Skeletal muscle tissue (tissue), 4 donors: ENCODE measurements around the gene LRBA. TPM values are rescaled to one million over a fixed set of nuclear protein-coding genes. Genes with fewer than 3 reads are reported as not detected.

Source experiments
- H3K27ac ChIP-seq: one replicate; pipeline ENCODE4 v1.7.0; 2013; ENCODE audit warnings: mild to moderate bottlenecking, low read depth, low read length, inconsistent platforms
- H3K27me3 ChIP-seq, 3 donors: one replicate each; pipeline ENCODE4 v1.7.0; 2013; ENCODE audit warnings: low read length in 3 of 3; ENCODE audit not compliant: control insufficient read depth in 3 of 3, insufficient read depth in 3 of 3
- H3K36me3 ChIP-seq, 3 donors: one replicate each; pipeline ENCODE4 v1.7.0; 2013; ENCODE audit warnings: low read length in 3 of 3; ENCODE audit not compliant: control insufficient read depth in 3 of 3, insufficient read depth in 3 of 3
- H3K4me1 ChIP-seq, 3 donors: one replicate each; pipeline ENCODE4 v1.7.0; 2013; ENCODE audit warnings: low read length in 3 of 3, mild to moderate bottlenecking in 3 of 3; ENCODE audit not compliant: control insufficient read depth in 3 of 3, insufficient read depth in 3 of 3
- H3K4me3 ChIP-seq, 3 donors: one replicate each; pipeline ENCODE4 v1.7.0; 2013; ENCODE audit warnings: low read length in 3 of 3
- H3K9ac ChIP-seq, 3 donors: one replicate each; pipeline ENCODE4 v1.7.0; 2013; ENCODE audit warnings: low read length in 3 of 3, mild to moderate bottlenecking in 3 of 3, moderate library complexity in 2 of 3, low read depth in 1 of 3
- H3K9me3 ChIP-seq, 3 donors: one replicate each; pipeline ENCODE4 v1.7.0; 2013; ENCODE audit warnings: low read length in 3 of 3; ENCODE audit not compliant: control insufficient read depth in 3 of 3
- total RNA-seq: library from RNA; depleted of rRNA; stranded (reverse); fragments of >200 nt; gene quantifications from one replicate; pipeline ENCODE4 v1.2.3, GENCODE V29; 2014
- donor health status: Osteomylitis.

Gene LRBA
- total RNA-seq, 1 donor from 2014 or later, result 58.5 TPM

DNA sequence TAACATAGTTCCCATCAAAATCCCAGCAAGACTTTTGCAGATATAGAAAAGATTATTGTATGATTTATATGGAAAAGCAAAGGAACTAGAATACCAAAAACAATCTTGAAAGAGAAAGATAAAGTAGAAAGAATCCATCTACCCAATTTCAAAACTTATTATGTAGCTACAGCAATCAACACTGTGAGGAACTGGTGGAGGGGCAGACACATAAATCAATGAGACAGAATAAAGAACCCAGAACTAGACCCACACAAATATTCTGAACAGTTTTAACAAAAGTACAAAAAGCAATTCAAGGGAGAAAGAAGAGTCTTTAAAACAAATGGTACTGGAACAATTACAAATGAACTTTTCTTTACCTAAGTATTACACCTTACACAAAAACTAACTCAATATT, 67.0 kb downstream of the LRBA start:
- peaks cover 0 to 5% (median 4%) of the 10 kb centered on the region in 3 donors for H3K4me1 ChIP-seq
- H3K9me3 ChIP-seq, result no peaks in the 10 kb centered on the region

DNA sequence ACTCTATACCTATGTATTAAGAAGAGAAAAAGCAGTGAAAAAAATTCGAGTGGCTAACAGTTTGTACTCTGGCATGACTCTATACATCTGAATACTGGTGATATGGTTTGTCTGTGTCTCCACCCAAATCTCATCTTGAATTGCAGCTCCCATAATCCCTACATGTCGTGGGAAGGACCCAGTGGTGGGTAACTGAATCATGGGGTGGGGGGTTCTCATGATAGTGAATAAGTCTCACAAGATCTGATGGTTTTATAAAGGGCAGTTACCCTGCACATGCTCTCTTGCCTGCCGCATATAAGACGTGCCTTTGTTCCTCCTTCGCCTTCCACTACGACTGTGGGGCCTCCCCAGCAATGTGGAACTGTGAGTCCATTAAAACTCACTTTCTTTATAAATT, 70.4 kb downstream of the LRBA start:
- no peaks in the 10 kb centered on the region for H3K27me3 ChIP-seq
- no peaks in the 10 kb centered on the region for H3K36me3 ChIP-seq
- H3K4me1 ChIP-seq, result no peaks in the 10 kb centered on the region
- H3K4me3 ChIP-seq, result no peak overlapping the region
- no peak overlapping the region for H3K9ac ChIP-seq
- H3K27ac ChIP-seq, result no peak overlapping the region
- H3K9me3 ChIP-seq, result no peaks in the 10 kb centered on the region

More for the DNA sequence above, 67.0 kb downstream of the LRBA start:
- no peak overlapping the region for H3K4me3 ChIP-seq
- no peak overlapping the region for H3K27ac ChIP-seq
- no peak overlapping the region for H3K9ac ChIP-seq
- H3K36me3 ChIP-seq, result no peaks in the 10 kb centered on the region
- no peaks in the 10 kb centered on the region for H3K27me3 ChIP-seq

DNA sequence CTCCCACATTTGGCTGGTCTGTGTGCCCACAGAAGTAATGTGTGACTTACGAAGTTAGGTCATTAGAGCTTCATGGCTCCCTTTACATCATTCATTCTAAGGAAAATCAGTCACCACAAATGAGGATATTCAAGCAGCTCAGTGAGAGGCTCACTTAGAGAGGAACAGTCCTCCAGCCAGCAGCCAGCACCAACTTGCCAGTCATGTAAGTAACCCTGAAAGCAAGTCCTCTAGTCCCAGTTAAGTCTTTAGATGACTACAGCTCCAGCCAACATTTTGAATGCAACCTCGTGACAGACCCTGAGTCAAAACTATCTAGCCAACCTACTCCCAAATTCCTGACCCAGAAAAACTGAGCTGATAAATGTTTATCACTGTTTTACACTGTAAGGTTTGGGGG, 71.3 kb downstream of the LRBA start:
- Histone ChIP-seq H3K4me1 (no peaks in the 10 kb centered on the region), H3K9ac (no peak overlapping the region), H3K36me3 (no peaks in the 10 kb centered on the region), H3K9me3 (no peaks in the 10 kb centered on the region), H3K4me3 (no peak overlapping the region), H3K27ac (no peak overlapping the region), H3K27me3 (no peaks in the 10 kb centered on the region)

DNA sequence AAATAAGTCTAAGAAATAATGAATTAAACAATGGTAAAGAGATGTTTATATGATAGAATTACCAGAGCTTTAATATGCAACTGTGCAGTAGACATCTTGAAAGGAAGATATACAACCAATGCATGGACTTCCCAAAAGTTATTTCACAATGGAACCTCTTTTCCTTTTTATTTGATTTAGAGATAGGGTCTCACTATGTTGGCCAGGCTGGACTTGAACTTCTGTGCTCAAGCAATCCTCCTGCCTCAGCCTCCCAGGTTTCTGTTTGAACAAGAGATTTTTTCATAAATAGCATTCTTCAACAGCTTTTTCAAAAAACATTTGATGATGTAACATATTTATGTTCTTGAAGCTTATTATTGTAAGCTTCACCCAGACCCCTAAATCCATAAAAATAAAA, 72.0 kb downstream of the LRBA start:
- no peak overlapping the region for H3K27ac ChIP-seq

DNA sequence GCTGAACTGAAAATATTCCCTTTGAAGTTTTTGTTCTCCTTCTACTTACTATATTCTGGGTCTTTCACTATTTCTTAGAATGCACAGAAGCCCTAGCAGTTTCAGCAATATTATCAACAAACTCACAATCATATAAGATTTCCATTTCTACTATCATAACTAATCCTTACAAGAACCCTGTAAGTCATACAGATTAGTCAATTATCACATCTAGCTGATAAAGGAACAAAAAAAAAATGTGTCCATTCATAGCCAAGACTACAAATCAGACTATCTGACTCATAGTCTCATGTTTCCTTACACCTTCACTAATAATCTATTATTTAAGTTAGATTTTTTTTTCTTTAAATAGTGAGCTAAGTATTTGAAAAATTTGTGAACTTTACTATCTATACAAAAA, 72.5 kb downstream of the LRBA start:
- Histone ChIP-seq H3K27me3 (no peaks in the 10 kb centered on the region), H3K27ac (no peak overlapping the region), H3K9me3 (no peaks in the 10 kb centered on the region), H3K9ac (no peak overlapping the region), H3K36me3 (no peaks in the 10 kb centered on the region), H3K4me1 (no peaks in the 10 kb centered on the region), H3K4me3 (no peak overlapping the region)

More for the DNA sequence above, 72.0 kb downstream of the LRBA start:
- H3K4me1 ChIP-seq, result no peaks in the 10 kb centered on the region
- H3K4me3 ChIP-seq, result no peak overlapping the region
- no peaks in the 10 kb centered on the region for H3K9me3 ChIP-seq
- no peak overlapping the region for H3K9ac ChIP-seq
- H3K27me3 ChIP-seq, result no peaks in the 10 kb centered on the region
- H3K36me3 ChIP-seq, result no peaks in the 10 kb centered on the region

DNA sequence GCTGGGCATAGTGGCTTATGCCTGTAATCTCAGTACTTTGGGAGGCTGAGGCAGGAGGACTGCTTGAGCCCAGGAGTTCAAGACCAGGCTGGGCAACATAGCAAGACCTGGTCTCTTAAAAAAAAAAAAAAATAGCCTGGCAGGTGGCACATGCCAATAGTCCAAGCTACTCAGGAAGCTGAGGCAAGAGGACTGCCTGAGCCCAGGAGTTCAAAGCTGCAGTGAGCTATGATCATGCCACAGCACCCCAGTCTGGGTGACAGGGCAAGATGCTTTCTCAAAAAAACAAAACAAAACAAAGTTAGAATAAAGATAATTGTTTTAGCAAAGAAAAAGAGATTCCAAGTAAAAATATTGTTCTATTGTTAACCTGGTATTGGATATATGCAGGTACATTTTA, 75.0 kb downstream of the LRBA start:
- no peak overlapping the region for H3K27ac ChIP-seq
- no peak overlapping the region for H3K9ac ChIP-seq
- no peaks in the 10 kb centered on the region for H3K27me3 ChIP-seq
- H3K4me3 ChIP-seq, result no peak overlapping the region
- H3K36me3 ChIP-seq, result no peaks in the 10 kb centered on the region
- no peaks in the 10 kb centered on the region for H3K4me1 ChIP-seq
- H3K9me3 ChIP-seq, result no peaks in the 10 kb centered on the region

DNA sequence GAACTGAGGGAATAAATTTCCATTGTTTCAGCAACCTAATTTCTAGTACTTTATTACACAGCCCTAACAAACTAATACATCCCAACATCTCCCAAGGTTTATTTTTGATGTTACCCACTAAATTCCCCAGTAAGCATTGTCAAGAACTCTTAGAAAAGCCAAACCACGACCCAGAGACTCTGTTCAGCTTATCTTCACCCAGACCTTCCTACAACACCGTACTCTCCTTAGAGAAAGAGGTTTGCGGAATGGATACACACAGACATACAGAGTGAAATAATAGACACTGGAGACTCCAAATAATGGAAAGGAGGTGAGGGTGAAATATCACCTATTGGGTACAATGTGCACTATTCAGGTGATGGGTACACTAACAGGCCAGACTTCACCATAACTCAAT, 75.6 kb downstream of the LRBA start:
- H3K9ac ChIP-seq, result no peak overlapping the region
- no peak overlapping the region for H3K27ac ChIP-seq
- H3K27me3 ChIP-seq, result no peaks in the 10 kb centered on the region
- H3K4me1 ChIP-seq, result no peaks in the 10 kb centered on the region
- H3K9me3 ChIP-seq, result no peaks in the 10 kb centered on the region
- H3K4me3 ChIP-seq, result no peak overlapping the region
- H3K36me3 ChIP-seq, result no peaks in the 10 kb centered on the region

DNA sequence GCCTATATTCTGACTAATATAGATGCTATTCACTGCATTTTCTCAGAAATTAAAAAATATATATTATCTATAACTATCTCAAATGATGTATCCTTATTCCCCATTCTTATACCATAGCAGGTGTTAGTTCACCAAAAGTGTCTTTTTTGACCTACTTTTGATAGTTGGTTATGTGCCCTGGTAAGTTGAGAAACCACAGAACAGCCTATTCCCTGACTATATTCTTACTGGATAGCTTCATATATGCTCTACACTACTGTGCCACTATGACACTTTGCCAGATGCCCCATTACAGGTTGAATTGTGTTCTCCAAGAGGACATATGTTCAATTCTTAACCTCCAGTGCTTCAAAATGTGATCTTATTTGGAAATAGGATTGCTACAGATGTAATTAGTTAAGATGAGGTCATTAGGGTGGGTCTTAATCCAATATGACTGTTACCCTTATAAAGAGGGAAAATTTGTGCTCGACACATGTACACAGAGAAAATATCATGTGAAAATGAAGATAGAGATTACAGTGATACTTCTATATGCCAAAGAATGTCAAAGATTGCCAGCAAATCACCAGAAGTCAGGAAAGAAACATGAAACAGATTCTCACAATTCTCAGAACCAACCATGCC, 76.1 kb downstream of the LRBA start:
- Histone ChIP-seq H3K4me1 (no peaks in the 10 kb centered on the region), H3K27ac (no peak overlapping the region), H3K36me3 (no peaks in the 10 kb centered on the region), H3K4me3 (no peak overlapping the region), H3K27me3 (no peaks in the 10 kb centered on the region), H3K9me3 (no peaks in the 10 kb centered on the region), H3K9ac (no peak overlapping the region)

DNA sequence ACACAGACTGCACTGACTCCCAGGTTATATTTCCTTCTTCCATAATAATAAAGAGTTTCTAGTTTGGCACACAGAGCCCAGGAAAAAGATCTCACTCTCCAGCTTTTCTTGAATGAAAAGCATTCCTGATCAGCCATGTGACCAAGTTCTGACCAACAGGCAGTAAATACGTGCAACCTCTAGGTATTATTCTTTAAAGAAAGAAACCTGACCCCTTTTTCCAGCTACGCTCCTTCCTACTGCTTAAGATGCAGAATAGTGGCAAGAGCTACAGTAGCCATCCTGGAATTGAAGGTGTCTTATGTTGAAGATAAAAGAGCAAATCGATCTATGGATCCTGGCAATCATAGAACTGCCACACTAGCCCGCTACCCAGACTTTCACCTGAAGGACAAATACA, 76.7 kb downstream of the LRBA start:
- Histone ChIP-seq H3K9ac (no peak overlapping the region), H3K36me3 (no peaks in the 10 kb centered on the region), H3K27me3 (no peaks in the 10 kb centered on the region), H3K9me3 (no peaks in the 10 kb centered on the region), H3K4me1 (no peaks in the 10 kb centered on the region), H3K27ac (no peak overlapping the region), H3K4me3 (no peak overlapping the region)

DNA sequence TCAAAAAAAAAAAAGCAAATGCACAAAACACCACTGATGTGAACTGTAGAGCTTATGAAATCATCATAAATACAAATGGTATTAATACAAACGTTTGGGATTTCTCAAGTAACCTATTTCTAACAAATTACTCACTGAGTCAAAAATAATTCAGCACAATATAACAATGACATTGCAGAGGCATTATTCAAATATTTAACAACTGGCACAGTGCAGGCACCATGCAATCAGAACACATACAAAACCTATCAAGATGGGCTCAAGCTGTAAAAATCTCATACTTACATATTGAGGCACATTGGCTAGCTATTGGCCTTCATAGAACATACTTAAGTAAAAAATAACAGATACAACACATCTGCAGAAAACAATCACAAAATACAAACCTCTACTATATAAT, 81.1 kb downstream of the LRBA start:
- H3K27ac ChIP-seq, result no peak overlapping the region
- H3K4me1 ChIP-seq, result no peaks in the 10 kb centered on the region
- no peaks in the 10 kb centered on the region for H3K36me3 ChIP-seq
- no peaks in the 10 kb centered on the region for H3K9me3 ChIP-seq
- no peak overlapping the region for H3K9ac ChIP-seq
- H3K4me3 ChIP-seq, result no peak overlapping the region
- no peaks in the 10 kb centered on the region for H3K27me3 ChIP-seq

DNA sequence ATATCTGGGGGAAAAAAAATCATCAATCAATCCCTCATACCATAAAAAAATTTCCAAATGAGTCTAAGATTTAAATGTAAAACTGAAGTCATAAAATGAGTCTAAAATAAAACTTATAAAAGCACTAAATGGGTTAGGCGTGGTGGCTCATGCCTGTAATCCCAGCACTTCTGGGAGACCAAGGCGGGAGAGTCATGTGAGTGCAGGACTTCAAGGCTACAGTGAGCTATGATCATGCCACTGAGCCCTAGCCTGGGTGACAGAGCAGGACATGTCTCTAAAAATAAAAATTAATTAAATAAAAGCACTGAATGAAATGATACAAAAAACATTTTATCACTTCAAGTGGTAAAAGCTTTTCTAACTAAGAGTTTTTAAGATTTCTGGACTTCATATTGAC, 83.3 kb downstream of the LRBA start:
- Histone ChIP-seq H3K27me3 (no peaks in the 10 kb centered on the region), H3K4me1 (no peaks in the 10 kb centered on the region), H3K9ac (no peak overlapping the region)

More for the DNA sequence above, 83.3 kb downstream of the LRBA start:
- Histone ChIP-seq H3K27ac (no peak overlapping the region), H3K9me3 (no peaks in the 10 kb centered on the region), H3K4me3 (no peak overlapping the region), H3K36me3 (no peaks in the 10 kb centered on the region)
